ENCODE measurements around the gene EIF2B5.

DNA sequence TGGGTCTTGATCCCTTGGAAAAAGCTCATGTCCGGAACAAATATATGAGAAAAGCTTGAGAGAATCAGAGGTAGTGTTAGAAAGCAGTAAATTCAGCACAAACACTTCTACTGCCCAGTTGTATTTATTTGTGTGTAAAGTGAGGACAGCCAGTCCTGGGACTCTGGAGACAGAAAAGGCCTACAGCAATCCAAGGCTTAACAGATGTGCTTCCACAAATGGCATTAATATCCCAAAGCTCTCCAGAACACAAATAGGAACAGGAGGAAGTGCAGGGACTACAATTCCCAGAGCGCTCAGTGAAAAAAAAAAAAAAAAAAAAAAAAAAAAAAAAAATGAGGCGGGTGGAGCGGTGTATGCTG, 39.1 kb downstream of the EIF2B5 start:
- no peak for TF ChIP-seq EZH2 (IDR thresholded peaks at IDR 0.05)
- no peak for TF ChIP-seq POLR2AphosphoS5 (IDR thresholded peaks at IDR 0.05; ENCODE audit: borderline replicate concordance, low read depth, low read length)
